ENCODE results near the gene MOGAT3.

MOGAT3 gene

DNA sequence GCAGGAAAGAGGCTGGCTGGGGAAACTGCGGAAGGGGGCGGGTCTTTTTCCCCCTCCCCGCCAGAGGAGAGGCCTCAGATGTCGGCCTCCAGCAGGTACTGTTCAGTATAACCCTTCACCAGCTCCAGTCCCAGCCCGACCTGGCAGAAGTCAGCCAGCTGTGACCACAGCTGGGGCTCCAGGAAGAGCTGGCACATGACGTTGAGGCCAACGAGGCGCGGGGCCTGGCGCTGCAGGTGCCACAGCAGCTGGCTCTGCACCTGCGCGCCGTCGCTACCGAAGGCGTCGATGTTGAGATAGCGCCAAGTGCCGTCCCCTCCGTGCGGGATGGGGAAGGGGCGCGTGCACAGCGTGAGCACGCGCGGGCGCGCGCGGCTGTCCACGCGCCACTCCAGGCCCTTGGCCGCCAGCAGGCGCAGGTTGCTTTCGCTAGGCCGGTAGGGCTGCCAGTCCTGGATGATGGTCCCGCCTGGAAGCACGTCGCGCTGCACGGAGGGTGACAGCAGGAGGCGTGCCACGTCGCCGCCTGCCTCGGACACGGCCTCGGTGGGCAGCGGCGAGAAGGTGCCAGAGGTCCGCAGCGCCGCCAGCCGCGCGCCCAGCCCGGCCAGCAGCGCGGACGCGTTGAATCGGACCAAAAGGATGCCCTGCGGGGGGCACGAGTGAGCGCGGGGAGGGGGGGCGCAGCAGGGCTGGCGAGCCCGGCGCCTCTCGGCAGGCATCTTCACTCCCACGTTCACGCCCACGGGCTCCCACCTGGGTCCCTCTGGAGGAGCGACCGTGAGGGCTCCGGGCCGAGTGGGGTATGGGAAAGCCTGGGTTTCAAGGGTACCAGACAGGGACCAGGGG lies 28.6 kb downstream of the MOGAT3 start:
- DNase-seq (ENCODE audit: low spot score): no peak

DNA sequence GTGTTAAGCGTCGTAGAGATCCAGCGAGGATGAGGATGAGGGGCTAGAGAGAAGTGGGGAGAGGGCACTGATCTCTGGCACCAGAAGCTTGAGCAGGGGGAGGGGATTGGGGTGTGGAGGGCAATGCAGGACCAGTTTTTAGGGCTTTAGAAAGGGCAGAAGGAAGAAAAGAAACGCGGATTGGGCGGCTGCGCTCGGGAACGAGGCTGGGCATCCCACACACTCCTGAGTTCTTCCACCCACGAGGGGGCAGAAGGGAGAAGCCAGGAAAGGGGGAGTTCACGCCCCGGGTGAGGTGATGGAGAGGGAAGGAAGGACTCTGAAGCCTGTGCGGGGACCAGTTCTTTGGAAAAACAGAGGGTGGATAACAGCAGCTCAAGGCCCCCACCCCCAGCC lies 29.4 kb downstream of the MOGAT3 start:
- no peak for DNase-seq (ENCODE audit: low spot score)

DNA sequence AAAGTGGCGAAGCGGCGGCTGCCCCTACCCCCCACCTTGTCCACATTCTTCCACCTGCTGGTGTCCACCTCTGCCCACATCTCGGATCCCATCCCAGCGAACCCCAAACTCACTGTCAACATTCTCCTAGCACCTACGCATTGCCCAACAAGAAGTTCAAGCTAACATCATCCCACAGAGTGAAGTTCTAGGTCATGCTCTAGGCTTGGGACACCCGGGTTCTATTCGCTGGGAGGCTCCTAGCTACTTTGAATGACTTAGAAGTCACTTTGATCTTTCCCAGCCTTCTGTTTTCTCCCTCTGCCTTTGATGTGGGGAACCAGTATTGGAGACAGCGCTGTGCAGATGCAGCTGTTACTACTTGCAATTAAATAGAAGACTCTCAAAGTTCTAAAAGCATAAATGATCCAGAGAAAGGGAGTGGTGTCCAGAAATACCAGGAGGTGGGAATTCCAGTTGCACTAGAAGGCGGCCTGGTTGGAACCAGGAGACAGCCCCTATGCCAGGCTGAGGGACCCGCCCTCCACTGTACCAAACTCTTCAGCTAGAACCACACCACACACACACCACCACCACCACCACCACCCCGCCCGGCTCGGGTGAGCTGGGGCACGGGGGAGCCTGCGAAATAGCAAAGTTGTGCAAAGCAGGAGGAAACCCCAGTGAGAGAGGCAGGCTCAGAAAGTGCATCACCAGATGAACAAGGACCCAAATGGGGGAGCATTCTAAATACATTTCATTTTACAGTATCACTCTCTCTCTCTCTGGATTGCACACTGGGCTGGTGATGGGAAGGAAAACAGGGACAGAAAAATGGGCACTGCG lies 30.0 kb downstream of the MOGAT3 start:
- no peak for DNase-seq (ENCODE audit: low spot score)

DNA sequence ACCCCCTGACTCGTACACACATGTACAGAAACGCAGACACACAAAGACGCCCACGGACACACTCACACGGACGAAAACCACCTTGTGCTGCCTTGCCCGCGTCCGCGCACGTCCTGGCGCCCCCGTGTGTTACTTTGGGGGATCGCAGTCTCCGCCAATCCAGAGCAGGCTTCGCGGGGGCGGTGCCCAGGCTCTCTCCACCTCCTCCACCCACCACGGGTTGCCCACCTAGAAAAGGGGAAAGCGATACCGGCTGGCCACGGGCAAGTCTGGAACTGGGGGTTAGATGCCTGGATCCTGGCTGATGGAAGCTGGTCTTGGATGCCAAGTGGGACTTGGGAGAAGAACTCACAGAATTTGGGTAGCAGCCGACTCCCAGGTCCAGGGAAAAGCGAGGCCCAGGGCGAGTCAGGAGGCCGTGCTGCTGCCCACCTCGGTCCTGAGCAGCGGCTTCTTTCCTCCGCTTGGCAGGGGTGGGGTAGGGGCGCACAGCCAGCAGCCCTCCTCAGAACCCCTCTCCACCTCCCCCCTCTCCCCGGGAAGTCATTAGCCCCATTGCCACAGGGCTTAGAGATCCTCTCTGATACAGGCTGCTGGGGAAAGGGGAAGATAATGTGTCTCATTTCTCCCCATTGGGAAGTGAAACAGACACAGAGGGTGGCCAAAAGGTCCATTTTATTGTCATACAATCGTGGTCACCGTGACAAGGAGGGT lies 30.8 kb downstream of the MOGAT3 start:
- peak; percentile 71 for DNase-seq (ENCODE audit: low spot score)

DNA sequence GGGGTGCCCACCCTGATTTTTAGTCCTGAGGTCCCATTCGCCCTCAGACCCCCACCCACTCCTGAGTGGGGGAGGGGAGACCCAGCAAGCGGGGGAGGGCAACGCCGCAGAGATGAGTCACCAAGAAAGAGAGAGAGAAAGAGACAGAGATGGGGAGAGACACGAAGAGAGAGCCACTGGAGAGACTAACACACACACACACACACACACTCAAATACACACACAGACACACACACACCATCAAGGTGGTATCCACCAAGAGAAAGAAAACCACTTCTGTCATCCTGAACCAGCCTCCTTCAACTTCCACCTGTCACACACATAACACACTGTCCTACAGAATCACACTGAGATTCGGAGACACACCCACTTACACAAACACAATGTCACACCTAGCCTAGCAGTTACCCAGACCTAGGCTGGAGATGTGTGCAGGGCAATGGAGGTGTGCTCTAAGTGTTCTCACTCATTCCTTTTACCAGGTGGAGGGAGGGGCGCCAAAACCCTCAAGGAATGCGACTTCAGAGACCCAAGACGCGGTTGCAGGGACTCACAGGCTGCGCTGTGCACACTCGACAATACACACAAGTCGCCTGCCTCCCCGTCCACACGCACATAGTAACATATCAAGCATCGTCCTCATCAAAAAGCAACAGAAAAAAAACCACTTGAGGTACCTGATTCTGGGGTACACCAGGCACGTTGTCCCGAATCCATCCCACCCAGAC lies 31.6 kb downstream of the MOGAT3 start:
- DNase-seq (ENCODE audit: low spot score): no peak

DNA sequence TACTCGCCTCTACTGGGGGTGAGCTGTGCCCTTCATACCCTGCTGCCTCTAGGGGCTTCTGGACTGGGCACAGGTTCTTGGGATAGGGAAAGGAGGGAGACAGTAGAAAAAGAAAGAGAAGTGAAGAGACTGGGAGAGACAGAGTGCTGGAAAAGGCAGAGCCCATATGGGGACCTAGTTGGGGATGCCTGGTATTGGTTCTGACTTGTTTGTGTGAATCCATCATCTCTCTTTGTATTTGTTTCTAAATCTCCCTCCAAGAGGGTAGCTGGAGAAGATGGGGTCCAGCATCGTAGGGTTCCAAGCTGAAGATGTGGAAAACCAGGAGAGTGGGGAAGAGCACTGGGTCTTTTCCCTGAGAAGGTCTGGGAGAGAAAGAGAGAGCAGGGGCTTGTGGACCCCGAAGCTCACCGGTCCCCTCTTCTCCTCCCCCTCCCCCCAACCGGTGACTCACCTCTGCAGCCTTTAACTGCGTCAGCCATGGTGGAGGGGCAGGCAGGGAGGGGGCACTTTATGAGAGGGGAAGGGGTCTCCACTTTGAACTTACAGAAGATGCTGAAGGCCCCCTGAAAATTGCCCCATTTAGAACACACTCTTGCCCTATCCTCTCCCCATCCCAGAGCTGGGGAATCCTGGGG lies 32.3 kb downstream of the MOGAT3 start:
- DNase-seq (ENCODE audit: low spot score): no peak

DNA sequence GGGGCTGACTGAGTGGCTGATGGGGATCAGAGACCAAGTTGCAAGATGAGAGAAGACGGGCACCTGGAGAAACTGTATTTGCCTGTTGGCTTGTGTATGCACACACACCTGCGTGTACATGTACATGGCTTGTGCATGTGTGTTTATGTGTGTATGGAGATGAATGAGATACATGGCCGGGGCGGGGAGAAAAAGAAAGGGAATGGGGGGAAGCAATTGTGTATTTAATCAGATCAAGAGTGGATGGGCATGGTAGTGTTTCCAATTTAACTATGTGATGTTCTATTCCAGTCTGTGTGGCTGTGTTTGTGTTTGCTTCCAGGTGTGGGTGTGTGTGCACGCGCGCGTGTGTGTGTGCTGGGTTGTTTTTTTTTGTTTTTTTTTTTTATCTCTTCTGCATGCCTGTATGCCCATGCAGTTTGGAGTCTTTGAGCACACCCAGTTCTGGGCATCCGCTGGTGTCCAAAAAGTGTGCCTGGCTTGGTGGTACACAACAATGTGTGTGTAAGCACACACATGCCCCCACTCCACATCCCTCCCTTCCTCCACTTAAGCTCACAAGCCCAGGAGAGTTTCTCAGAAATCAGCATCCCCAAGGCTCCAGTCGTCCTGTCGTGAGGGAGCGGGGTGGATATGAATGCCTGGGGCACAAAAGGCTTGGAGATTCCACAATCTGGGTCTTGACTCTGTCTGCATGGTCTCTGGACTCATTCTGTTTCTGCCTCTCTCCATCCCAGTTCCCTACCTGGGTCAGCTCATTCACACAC lies 33.0 kb downstream of the MOGAT3 start:
- DNase-seq (ENCODE audit: low spot score): no peak

DNA sequence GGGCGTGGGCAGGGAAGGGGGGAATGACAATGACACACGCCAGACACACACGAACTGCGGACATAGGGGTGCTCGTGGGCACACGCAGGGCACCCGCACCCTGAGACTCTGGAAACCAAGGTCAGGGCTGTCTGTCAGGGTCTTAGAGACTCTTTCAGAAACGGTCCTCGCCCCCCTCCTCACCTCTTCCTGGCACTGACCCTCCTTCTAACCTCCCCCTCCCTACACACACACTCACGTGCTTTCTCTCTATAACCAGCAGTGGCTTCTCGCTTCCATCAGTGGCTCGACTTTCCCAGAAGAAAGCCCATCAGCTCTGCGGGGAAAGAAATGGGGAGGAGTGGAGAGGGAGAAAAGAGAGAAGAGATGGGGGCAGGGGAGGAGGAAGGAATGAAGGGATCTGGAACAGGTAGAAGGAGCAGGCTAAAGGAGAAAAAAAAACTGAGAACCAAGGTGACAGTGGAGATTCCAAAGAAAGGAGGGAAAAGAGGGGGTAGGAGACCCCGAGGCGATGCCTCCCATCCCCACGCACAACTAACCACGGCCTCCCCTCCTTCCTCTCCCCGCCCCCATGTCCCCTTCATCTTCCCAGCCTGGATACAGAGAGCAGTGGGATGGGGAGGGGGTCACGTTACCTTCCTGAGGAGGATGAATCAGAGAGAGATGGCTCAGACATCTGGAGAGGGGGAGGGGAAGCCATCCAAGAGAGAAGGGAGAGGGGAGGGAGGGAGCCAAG lies 33.8 kb downstream of the MOGAT3 start:
- DNase-seq (ENCODE audit: low spot score): no peak

DNA sequence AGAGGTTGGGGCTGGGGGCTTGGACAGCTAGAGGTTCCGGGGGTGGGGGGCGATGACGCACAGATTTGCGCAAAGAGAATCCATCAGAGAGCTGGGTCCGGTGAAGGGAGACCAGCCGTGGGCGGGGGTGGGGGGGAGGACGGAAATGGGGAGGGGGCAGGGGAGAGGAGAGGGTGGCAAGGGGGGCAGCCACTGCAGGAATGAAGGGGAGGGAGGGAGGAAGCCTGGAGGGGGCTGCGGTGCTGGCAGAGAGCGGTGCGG lies 34.3 kb downstream of the MOGAT3 start:
- no peak for DNase-seq (ENCODE audit: low spot score)

DNA sequence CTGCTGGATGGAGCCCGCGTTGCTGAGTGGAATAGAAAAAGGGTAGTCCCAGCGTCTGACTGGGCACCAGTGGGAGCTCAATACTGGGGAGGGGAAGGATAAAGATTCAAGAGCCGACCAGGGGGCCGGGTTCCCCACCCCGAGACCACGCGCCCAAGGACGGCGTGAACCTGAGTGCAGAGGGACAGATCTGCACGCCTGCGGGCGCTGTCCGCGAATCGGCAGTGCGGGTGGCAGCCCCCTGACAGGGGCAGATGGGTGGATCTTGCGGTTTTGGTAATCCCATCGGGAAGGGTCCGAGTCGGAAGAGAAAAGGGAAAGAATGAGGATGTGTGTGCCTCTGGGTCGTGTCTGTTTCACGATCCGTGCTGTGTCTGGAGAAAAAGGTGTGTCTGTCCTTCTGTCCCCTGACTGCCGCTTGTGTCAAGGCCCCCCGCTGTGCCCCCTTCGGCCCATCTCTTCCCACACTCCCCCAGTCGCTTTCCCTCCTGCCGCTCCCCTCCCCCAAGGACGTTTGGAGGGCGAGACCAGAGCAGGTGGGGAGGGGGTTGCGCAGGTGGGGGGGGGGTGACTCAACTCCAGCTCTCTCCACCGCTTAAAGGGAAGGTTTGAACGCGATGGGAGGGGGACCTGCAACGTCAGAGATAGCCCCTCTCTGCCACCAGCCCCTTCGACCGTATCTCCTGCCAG lies 34.7 kb downstream of the MOGAT3 start:
- DNase-seq (ENCODE audit: low spot score): no peak

DNA sequence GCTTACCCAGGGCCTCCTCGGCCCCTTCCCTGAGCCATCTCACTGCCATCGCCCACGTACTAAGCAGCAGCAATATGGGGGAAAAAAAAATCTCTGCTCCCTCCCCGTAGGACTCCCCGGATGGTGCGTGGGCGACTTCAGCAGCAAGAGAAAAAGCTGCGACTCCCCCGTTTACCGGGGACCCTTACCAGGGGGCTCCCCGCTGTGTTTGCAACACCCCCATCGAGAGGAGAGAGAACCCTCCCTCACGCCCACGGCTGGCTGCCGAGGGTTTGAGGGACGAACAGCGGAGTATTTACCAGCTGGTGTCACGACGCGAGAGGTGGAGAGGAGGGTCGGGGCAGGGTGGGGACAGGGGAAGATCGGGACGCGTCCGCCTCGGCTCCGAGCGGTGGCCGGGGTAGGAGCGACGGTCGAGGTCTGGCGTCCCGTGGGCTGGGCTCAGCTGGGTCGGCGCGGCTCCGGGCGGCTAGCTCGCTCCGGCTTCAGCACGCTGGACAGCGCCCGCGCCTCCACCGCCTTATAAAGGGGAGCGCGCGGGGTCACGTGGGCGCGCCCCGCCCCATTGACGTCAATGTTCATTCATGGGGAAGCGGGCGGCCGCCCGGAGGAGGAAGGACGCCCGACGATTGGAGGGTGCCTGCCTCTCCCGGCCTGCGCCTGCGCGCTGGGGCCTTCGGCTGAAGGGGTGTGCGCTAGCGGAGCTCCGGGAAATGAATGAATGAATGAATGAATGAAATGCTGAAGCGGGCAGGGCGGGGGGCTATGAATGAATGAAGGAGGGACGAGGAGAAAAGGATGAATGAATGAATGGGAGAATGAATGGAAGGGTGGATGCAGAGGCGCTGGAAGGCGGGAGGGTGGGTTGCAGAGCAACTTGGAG lies 35.5 kb downstream of the MOGAT3 start, which contains the start of gene VGF:
VGF (minus strand) TSS at position 495 of the 883 bp plus-strand sequence. CDS start 726 bp downstream, outside the sequence.
- DNase-seq (ENCODE audit: low spot score): peak; percentile 88

DNA sequence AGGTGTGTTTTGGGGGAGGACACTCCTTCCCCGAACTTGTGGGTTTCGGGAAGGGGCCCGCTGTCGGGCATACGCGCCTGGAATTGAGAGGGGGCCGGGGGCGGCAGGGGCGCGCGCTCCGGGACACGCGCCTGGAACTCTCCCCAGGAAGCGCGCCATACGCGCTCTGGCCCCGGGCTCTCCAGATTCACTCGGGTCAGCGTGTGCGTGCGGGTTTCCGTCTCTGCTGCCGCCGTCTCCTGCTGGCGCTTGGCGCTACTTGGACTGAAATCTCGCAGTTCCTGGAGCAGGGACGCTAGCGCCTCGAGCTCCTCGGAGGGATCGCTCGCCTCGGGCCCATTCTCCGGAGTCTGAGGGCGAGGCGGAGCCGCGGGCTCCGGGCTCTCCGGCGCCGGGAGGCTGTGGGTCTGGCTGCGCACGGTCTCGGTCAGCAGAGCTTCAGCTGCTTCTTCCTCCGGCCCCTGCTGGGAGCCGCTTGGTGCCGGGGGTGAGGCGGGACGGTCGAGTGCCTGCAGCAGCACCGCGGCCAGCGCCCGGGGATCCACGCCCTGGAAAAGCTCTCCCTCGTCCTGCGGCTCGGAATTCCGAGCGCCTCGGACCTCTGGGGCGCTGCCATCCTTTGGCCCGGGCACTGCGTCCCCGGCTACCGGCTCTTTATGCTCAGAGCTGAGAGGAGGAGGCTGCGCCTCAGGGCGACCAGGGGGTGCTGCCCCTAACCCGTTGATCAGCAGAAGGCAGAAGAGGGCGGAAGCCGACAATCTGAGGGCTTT lies 36.6 kb downstream of the MOGAT3 start:
- DNase-seq (ENCODE audit: low spot score): no peak

DNA sequence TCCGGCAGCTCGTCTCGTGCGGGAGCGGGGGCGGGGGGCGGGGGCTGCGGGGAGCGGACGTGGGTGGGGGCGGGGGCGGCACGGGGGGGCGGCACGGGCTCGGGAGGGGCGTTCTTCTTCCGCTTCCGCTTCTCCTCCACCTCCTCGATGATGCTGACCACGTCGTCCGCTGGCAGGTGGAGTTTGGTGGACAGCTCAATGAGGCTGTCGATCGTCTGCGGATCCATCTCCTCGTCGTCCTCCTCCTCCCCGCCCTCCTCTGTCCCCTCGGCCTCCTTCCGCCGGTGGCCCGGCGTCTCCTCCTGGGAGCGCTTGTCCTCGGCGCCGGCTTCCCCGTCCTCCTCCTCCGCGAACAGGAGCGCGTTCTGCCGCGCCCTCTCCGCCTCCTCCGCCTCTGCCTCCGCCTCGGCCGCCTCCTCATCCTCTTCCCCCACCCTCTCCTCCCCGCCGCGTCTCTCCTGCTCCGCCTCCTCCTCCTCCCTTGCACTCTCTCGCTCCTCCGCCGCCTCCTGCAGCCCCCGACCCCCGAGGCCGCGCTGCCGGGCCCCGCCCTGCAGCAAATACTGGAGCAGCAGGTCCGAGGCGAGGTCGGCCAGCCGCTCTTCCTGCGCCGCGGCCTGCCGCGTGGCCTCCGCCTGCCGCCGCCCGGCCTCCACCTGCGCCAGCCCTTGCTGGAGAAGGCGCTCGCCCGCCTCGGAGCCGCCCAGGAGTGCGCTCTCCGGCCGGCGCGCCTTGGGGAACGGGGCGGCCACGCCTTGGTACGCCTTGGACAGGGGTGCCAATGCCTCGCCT lies 37.4 kb downstream of the MOGAT3 start:
- no peak for DNase-seq (ENCODE audit: low spot score)

DNA sequence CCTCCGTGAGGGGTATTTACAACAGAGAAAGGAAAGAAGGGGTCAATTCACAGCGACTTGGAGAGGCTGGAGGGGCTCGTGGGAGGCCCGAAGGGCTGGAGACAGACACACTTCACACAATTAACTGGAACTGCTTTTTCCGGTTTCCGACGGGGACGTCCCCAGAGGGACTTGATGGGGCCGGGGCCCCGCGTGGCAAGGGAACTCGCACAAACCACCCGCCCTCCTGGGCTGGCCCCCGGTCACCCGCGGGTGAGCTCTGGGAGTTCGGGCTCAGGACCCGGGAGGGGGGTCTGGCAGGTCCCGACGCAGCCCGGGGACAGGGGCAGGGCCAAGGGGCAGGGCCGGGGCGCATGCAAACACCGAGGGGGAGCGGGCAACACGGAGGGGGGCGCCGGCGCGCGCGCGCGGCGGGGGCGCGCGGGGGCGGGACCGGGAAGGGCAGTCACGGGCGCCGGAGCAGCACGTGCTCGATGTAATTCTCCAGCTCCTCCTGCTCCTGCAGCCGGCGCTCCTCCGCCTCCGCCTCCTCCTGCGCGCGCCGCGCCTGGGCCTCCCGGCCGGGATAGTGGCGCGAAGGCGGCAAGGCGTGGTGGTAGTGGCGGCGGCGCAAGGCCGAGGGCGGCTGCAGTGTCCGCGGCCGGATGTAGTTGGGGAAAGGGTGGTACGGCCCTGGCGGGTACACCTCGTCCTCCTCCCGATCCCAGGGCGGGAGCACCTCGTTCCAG lies 38.1 kb downstream of the MOGAT3 start:
- DNase-seq (ENCODE audit: low spot score): no peak

DNA sequence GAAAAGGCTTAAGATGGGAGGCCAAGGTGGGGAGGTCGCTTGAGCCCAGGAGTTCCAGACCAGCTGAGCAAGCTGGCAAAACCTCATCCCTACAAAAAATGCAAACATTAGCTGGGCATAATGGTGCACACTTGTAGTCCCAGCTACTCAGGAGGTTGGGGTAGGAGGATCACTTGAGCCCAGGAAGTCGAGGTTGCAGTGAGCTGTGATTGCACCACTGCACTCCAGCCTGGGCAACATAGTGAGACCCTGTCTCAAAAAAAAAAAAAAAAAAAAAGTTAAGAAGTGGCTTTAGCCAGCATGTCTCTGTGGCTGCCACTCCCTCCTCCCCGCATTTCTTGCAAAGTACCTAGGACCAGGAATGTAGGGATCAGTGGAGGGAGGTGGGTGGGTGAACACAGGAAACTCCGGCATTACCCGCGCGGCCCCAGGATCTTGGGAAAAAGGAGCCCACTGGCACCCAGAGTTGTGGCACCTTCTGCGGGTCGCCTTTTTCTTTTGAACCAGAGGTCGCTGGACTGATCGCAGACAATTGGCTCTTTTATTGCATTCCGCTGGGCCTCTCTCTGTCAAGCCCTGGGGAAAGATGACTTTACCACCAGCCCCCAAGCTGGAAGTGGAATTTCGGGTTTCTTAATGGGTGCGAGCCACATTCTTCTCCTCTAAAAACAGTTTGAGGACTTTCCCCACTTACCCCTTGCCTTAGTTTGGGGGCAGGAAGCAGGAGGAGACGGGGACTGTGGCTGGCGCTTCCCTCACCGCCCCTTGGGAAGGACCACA lies 39.0 kb downstream of the MOGAT3 start:
- DNase-seq (ENCODE audit: low spot score): no peak

Data from CD4-positive, alpha-beta T cell treated with Interleukin-6 at 100 ng/mL for 8 hours (primary cell).